NCI-H510A treated with DMSO at 0.1 percent for 48 hours (cell line): ENCODE data around the gene KCNK10.
A peak's percentile ranks its signal among the peaks of the same experiment; 100 is the strongest.

Experiments
- DNase-seq: peaks from one replicate; lab custom pipeline; 2025; lab: John Stamatoyannopoulos, UW

KCNK10 gene, protein sequence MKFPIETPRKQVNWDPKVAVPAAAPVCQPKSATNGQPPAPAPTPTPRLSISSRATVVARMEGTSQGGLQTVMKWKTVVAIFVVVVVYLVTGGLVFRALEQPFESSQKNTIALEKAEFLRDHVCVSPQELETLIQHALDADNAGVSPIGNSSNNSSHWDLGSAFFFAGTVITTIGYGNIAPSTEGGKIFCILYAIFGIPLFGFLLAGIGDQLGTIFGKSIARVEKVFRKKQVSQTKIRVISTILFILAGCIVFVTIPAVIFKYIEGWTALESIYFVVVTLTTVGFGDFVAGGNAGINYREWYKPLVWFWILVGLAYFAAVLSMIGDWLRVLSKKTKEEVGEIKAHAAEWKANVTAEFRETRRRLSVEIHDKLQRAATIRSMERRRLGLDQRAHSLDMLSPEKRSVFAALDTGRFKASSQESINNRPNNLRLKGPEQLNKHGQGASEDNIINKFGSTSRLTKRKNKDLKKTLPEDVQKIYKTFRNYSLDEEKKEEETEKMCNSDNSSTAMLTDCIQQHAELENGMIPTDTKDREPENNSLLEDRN

GRCh38 chr14:88323086-88323522, at the start of gene KCNK10:
Gene KCNK10, minus strand, starts transcription at chr14:88323269. Its CDS starts 471 bp downstream, at chr14:88322798.
- DNase-seq: no peak

DNA sequence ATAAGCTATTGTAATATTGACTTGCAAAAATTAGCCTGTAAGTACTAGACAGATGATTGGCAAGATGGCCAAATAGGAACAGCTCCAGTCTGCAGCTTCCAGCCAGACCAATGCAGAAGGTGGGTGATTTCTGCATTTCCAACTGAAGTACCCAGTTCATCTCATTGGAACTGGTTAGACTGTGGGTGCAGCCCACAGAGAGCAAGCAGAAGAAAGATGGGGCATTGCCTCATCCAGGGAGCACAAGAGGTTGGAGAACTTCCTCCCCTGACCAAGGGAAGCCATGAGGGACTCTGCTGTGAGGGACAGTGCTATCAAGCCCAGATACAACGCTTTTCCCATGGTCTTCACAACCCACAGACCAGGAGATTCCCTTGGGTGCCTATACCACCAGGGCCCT, 46.4 kb upstream of the KCNK10 start:
- DNase-seq: no peak

- DNase-seq: no peak
Observed at GRCh38 chr14:88364710-88365413, 41.8 kb upstream of the KCNK10 start.

- no peak for DNase-seq
Observed at GRCh38 chr14:88363644-88364043, 40.6 kb upstream of the KCNK10 start.

GRCh38 chr14:88359500-88359899, 36.4 kb upstream of the KCNK10 start:
- no peak for DNase-seq

GRCh38 chr14:88354358-88354757, 31.3 kb upstream of the KCNK10 start:
- DNase-seq: no peak

DNA sequence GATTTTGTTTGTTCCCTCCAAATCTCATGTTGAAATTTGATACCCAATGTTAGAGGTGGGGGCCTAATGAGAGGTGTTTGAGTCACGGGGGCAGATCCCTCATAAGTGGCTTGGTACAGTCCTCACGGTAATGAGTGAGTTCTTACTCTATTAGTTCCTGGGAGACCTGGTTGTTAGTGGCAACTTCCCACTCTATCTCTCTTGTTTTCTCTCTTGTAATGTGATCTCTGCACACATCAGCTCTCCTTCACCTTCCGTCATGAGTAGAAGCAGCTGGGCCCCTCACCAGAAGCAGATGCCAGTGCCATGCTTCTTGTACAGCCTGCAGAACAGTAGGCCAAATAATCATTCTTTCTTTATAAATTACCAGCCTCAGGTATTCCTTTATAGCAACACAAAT, 29.6 kb upstream of the KCNK10 start:
- DNase-seq: peak; percentile 98

- peak; percentile 94 for DNase-seq
Observed at GRCh38 chr14:88351966-88352691, 29.1 kb upstream of the KCNK10 start.

DNA sequence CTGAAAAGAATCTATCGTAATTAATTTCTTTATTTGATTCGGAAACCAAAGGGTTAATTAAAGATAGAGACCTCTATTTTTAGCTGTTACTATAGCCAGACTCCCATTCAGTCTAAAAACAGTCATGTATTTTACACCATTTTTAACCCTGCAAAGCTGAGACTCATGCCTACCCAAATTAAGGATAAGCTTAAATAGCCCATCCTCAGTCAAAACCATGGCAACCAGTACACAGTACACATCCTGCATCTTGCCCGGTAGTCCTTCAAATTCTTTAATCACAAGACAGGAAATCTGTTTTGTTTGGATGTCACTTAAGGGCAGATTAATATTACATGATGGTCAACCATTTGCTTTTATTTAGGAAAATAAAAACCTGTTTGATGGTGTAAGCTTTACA, 25.5 kb upstream of the KCNK10 start:
- no peak for DNase-seq

- no peak for DNase-seq
Observed at GRCh38 chr14:88346048-88346639, 23.1 kb upstream of the KCNK10 start.

DNA sequence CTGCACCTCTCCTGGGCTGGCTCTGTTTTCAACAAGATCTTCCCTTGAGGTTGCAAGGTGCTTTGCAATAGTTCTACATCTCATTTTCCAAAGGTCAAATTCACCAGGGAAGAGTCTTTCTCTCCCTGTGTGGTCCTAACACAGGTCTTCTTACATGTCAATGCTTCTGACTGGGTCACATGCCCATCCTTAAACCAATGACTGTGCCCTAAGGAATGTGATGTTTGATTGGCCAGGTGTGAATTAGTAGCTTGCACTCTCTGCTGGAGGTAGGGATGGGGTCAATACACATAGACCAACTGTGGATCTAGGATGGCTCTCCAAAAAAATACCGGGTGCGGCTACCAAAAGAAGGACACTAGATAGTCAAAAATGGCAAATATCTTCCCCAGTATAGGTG, 19.9 kb upstream of the KCNK10 start:
- no peak for DNase-seq

DNA sequence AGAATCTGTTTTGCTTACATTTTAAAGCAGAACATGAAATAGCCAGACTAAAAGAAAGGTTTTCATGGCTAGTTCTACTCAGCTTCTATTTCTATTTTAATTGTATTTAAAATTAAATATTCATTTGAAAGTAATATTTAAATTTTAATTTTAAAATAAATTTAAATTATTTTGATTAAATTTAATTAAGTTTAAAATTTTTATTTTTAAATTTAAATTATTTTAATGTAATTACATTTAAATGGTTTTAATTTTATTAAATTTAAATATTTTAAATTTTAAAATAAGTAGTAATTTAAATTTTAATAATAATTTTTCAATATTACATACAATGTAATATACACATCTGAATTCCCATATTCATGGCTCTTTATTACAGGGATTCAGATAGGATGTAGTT, 17.3 kb upstream of the KCNK10 start:
- no peak for DNase-seq

DNA sequence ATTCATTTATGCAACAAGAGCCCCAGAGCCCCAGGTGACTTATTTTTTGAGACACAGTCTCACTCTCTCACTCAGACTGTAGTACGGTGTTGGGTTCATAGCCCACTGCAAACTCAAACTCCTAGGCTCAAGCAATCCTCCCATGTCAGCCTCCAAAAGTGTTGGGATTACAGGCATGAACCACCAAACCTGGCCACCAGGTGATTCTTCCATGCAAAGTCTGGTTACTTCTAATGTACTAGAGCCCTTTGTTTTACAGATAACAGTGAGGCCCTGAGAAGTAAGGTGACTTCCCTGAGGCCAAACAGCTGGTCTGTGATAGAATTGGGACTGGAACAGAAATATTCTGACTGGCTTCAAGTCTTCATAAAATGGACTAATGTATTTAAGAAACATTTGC, 10.0 kb upstream of the KCNK10 start:
- DNase-seq: no peak

- DNase-seq: no peak
Observed at GRCh38 chr14:88327497-88327896, 4.4 kb upstream of the KCNK10 start.

- no peak for DNase-seq
Observed at GRCh38 chr14:88326352-88327103, 3.5 kb upstream of the KCNK10 start.

DNA sequence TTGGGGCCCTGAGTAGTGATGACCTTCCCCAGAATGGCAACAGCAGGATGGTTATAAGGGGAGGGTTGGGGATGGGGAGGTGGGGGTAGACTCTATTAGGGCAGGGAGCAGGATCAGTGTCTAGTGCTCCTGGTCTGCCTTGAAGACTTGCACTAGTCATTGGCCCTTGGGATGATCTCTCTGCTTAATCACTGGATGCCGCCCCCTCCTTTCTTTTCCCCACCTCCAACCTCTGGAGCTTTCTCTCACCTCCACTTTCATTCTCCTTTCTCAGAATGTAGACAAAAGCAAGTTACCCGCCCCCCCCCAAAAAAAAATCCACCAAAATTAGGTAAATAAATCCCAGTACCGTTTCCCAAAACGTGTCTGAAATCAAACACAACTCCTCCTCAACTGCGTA, 2.8 kb upstream of the KCNK10 start:
- no peak for DNase-seq

DNA sequence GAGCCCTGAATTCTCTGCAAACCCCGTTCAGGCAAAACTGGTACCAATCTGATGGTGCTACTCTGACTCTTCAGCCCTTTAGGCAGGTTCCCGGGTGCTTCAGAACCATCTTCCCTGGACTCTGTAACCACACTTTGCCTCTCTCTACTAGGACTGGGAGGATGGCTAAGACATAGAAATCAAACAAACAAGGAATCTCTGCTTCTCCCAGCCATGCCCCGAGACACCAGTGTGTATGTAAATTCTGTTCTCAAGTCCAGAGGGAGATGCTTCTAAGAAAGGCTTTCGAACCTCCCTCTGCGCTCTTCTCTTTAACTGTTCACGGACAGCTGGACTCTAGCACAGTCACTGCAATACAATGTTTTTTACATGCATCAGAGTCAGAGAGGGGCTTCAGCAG, 1.9 kb upstream of the KCNK10 start:
- DNase-seq: no peak

- DNase-seq: no peak
Observed at GRCh38 chr14:88324491-88324890, 1.4 kb upstream of the KCNK10 start.

GRCh38 chr14:88323523-88324199, 592 bp upstream of the KCNK10 start:
- peak; percentile 38 for DNase-seq

GRCh38 chr14:88322504-88323085, 474 bp downstream of the KCNK10 start:
- no peak for DNase-seq
